ENCODE measurements around the gene LNP1.

LNP1 gene

GRCh38 chr3:100401674-100402041 lies 319 bp downstream of the LNP1 start:
- H2AFZ ChIP-seq (ENCODE audit: low read depth, low read length, severe bottlenecking), result peak overlapping the region; percentile 63

GRCh38 chr3:100402256-100402655 lies 917 bp downstream of the LNP1 start:
- Histone ChIP-seq H3K36me3 (ENCODE audit: low read length) (no peaks in the 10 kb centered on the region), H3K79me2 (ENCODE audit: insufficient read depth, low read length) (peaks cover 46% of the 10 kb centered on the region), H4K20me1 (ENCODE audit: low read depth, low read length) (peaks cover 8% of the 10 kb centered on the region; the same call in 1 of the 2 replicates), H3K27me3 (ENCODE audit: low read length) (no peaks in the 10 kb centered on the region), H3F3A (ENCODE audit: insufficient read depth) (no peaks in the 10 kb centered on the region), H3K9me2 (replicated peaks; ENCODE audit: insufficient read depth, low read length) (no peaks in the 10 kb centered on the region), H3K27ac (ENCODE audit: low read depth, low read length) (peak overlapping the region; percentile 71; the same call in 1 of the 2 replicates), H3K9ac (ENCODE audit: low read length) (peak overlapping the region; percentile 87), H3K4me2 (ENCODE audit: low read depth, low read length, poor library complexity, severe bottlenecking) (peak overlapping the region; percentile 94), H3K4me3 (ENCODE audit: insufficient read depth, low read length, poor library complexity, severe bottlenecking) (peak overlapping the region; percentile 67), H2AFZ (ENCODE audit: low read depth, low read length, severe bottlenecking) (peak overlapping the region; percentile 63), H3K9me3 (ENCODE audit: insufficient read depth, low read length) (no peaks in the 10 kb centered on the region)
- TF ChIP-seq EZH2phosphoT487 (conservative IDR thresholded peaks at IDR 0.05; ENCODE audit: low read length), result no peak
- no peak for TF ChIP-seq CTCF (IDR thresholded peaks at IDR 0.05; ENCODE audit: insufficient read depth, low read length, poor library complexity, severe bottlenecking)

More at GRCh38 chr3:100401674-100402041, 319 bp downstream of the LNP1 start:
- Histone ChIP-seq H3K4me2 (ENCODE audit: low read depth, low read length, poor library complexity, severe bottlenecking) (peak overlapping the region; percentile 94), H3F3A (ENCODE audit: insufficient read depth) (no peaks in the 10 kb centered on the region), H3K36me3 (ENCODE audit: low read length) (no peaks in the 10 kb centered on the region), H3K9me3 (ENCODE audit: insufficient read depth, low read length) (no peaks in the 10 kb centered on the region), H4K20me1 (ENCODE audit: low read depth, low read length) (peaks cover 8% of the 10 kb centered on the region; the same call in 1 of the 2 replicates), H3K9ac (ENCODE audit: low read length) (peak overlapping the region; percentile 87), H3K27ac (ENCODE audit: low read depth, low read length) (peak overlapping the region; percentile 71), H3K79me2 (ENCODE audit: insufficient read depth, low read length) (peaks cover 52% of the 10 kb centered on the region), H3K4me3 (ENCODE audit: insufficient read depth, low read length, poor library complexity, severe bottlenecking) (peak overlapping the region; percentile 67), H3K9me2 (replicated peaks; ENCODE audit: insufficient read depth, low read length) (no peaks in the 10 kb centered on the region), H3K27me3 (ENCODE audit: low read length) (no peaks in the 10 kb centered on the region)
- no peak for TF ChIP-seq CTCF (IDR thresholded peaks at IDR 0.05; ENCODE audit: insufficient read depth, low read length, poor library complexity, severe bottlenecking)
- TF ChIP-seq EZH2phosphoT487 (conservative IDR thresholded peaks at IDR 0.05; ENCODE audit: low read length), result no peak

GRCh38 chr3:100402891-100403290 lies 1.6 kb downstream of the LNP1 start:
- no peaks in the 10 kb centered on the region for H3K36me3 ChIP-seq (ENCODE audit: low read length)
- 0 out of 2 replicates have a peak overlapping the region, but pooled peaks have one; percentile 71 for H3K27ac ChIP-seq (ENCODE audit: low read depth, low read length)
- H3K9ac ChIP-seq (ENCODE audit: low read length), result peak overlapping the region; percentile 87
- TF ChIP-seq CTCF (IDR thresholded peaks at IDR 0.05; ENCODE audit: insufficient read depth, low read length, poor library complexity, severe bottlenecking) (no peak), EZH2phosphoT487 (conservative IDR thresholded peaks at IDR 0.05; ENCODE audit: low read length) (no peak)
- peak overlapping the region; percentile 94 for H3K4me2 ChIP-seq (ENCODE audit: low read depth, low read length, poor library complexity, severe bottlenecking)
- H2AFZ ChIP-seq (ENCODE audit: low read depth, low read length, severe bottlenecking), result peak overlapping the region; percentile 22
- no peaks in the 10 kb centered on the region for H3K9me2 ChIP-seq (replicated peaks; ENCODE audit: insufficient read depth, low read length)
- peaks cover 8% of the 10 kb centered on the region; the same call in 1 of the 2 replicates for H4K20me1 ChIP-seq (ENCODE audit: low read depth, low read length)
- no peaks in the 10 kb centered on the region for H3K9me3 ChIP-seq (ENCODE audit: insufficient read depth, low read length)
- H3K4me3 ChIP-seq (ENCODE audit: insufficient read depth, low read length, poor library complexity, severe bottlenecking), result peak overlapping the region; percentile 67
- H3F3A ChIP-seq (ENCODE audit: insufficient read depth), result no peaks in the 10 kb centered on the region
- H3K27me3 ChIP-seq (ENCODE audit: low read length), result no peaks in the 10 kb centered on the region
- peaks cover 40% of the 10 kb centered on the region for H3K79me2 ChIP-seq (ENCODE audit: insufficient read depth, low read length)

Data from SU-DHL-6 (cell line).